T-helper 1 cell treated with Interleukin-12 subunit alpha and Interleukin-12 subunit beta and Interleukin-4 antibody, amounts not matched to agents 30 ng/mL and 1 ng/mL, for 36 hours (primary cell): Measurements from ENCODE around the gene GPR146. TPM values are rescaled to one million over a fixed set of nuclear protein-coding genes. Genes with fewer than 3 reads are reported as not detected.

Source experiments
- intact Hi-C: fragments of 100-400 bp; cut with micrococcal nuclease; formaldehyde crosslinking; loops from one replicate; pipeline ENCODE4 v1.15.1; 2024
- total RNA-seq: library from RNA; stranded (reverse); gene quantifications from 2 replicates; pipeline ENCODE4 v1.2.3, GENCODE V29; 2022

The GPR146 gene
- total RNA-seq, 1 donor from 2014 or later: 14.5 TPM

DNA sequence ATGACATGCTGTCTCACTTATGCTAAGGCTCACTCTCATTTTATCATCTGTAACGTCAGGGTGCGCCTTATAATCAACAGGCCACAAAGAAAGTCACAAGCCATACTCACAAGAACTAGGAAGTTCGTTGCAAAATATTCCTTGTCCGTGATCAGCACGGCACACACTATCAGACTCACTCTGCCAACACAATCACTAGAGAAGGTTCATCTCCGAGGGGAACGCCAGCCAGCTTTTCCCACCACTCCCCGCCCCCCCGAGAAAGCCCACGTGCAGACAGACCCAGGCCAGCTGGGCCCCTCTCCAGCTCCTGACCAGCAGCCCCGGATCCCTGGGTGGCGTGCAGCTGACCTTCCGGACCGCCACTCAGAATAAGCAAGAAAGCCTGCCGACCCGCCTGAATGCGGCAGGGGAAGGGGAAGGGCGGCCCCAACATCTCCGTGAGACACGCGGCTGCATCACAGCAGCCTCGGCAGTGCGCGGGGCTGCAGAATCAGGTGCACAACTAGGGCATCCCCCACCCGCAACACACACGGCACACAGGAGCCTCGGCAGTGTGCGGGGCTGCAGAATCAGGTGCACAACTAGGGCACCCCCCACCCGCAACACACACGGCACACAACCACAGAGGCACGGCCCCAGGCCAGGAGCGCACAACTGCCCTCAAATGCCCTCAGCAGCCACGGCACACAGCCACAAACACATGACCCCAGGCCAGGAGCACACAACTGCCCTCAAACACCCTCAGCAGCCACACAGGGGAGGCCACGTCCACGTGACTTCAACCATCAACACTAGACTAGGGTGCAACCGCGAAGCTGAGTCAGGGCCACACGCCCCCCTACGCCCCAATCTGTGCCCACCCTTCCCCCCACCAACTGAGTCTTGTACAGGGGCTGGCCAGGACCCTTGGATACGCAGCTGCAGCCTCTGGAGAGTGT is 2.5 kb upstream of the GPR146 start:
- intact Hi-C loops: loop anchor here (5.0 to 10.0 kb wide), 4 partner anchors 95 to 1270 kb away; partner anchors contain the start of gene SNX8

DNA sequence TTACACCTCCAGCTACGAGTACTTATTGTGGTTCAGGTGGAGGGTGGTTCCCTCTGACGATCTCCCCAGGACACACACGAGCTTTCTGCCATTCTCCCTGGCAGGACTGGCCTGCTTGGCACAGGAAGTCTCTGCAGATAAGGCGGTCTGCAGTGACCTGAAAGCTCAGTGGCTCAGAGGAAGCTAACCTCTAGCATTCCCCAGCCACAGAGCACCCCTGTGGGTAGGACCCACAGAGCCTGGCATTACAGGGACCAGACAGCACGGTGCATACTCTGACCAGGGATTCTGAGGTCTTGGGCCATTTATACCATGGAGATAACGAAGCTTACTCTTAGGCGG is 1.9 kb upstream of the GPR146 start:
- intact Hi-C loops: loop anchor here (5.0 to 10.0 kb wide), 4 partner anchors 95 to 1270 kb away; partner anchors contain the start of gene SNX8

DNA sequence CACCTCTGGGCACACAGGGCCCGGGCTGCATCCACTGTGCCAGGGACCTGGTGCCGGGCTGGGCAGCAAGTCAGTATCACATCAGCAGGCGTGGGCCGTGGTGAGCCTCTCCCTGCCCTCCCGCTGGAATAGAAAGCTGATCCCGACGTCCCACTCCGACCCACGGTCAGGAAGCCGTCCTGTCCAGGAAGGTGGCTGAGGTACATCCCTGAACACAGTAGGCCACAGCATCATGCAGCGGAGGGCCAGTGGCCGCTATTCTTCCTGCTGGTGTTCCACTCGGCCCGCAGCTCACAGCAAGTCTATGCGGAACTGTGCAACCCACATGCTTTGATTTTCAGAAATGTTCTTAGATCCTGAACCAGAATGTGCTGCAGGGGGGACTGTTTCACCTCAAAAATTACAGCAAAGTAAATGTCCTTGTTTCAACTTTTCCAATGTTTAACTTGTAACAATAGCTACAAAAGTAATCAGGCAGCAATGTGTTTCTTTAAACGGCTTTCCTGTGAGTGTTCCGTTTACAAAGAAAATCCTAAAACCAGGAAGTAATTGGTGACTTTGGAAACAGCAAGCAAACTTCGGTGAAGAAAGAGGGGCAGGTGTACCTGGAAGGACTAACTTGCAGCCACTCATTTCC is 676 bp upstream of the GPR146 start:
- intact Hi-C loops: loop anchor here (2.0 to 10.0 kb wide), 10 partner anchors 15 to 1269 kb away; partner anchors contain the start of genes GET4, MICALL2, SNX8 and ZFAND2A

- intact Hi-C loops: loop anchor here (1.0 to 10.0 kb wide), 10 partner anchors 10 to 441 kb away; partner anchors contain the start of genes COX19, GET4, MICALL2 and ZFAND2A
These were observed 1.0 kb downstream of the GPR146 start for GRCh38 chr7:1045069-1046063.

- intact Hi-C loops: loop anchor here (1.0 to 10.0 kb wide), 3 partner anchors 8 to 442 kb away; no protein-coding TSS in a partner anchor
These were observed 2.7 kb downstream of the GPR146 start for GRCh38 chr7:1046722-1047679.

GRCh38 chr7:1049006-1049741 is 4.8 kb downstream of the GPR146 start:
- intact Hi-C loops: loop anchor here (5.0 to 10.0 kb wide), 2 partner anchors 57 to 444 kb away; no protein-coding TSS in a partner anchor

DNA sequence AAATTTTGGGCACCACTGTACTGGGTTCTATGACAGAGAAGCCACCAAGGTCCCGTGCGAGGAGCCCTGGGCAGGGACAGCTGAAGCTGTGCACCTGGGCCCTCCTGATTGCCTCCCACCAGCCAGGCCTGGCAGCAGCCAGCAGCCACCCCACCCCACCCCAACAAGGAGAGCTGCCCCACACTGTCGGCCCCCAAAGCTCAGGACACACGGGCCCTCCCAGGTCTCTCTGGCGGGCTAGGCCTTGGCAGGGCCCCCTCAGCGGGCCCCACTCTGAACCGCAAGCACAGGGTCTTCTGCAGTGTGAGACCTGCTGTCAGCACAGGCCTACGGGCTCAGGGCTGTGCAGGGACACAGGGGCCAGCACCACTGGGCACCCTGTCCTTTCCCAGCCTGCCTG is 5.5 kb downstream of the GPR146 start:
- intact Hi-C loops: loop anchor here (5.0 to 10.0 kb wide), 2 partner anchors 58 to 445 kb away; no protein-coding TSS in a partner anchor

DNA sequence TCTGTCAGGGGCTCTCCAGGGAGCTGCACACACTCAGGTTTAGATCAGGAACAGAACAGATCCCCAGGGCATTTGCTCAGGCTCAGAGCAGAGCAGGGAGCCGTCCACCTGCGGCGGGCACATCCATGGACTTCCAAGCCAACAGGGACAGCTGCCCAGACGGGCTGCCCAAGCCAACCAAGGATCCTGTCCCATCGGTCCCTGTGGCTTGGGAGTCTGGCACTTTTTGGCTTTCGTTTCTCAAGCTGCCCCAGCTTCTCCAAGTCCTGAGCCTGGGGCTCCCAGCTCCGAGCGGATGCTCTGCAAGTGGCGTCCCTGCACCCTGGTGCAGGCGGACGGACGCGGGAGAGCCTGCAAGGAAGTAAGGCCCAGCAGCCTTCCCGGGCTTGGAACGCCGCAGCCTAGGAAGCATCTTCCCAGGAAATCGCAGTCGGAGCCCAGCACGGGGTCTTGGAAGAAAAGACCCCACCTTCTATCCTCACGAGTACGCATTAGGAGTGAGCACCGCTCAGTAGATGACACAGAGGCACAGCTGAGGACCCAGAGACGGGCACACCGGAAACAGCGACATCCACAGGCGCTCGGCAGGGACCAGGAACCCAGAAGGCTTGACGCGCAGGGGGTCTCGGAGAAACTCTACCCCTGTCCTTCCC is 6.0 kb downstream of the GPR146 start:
- intact Hi-C loops: no loop called here

DNA sequence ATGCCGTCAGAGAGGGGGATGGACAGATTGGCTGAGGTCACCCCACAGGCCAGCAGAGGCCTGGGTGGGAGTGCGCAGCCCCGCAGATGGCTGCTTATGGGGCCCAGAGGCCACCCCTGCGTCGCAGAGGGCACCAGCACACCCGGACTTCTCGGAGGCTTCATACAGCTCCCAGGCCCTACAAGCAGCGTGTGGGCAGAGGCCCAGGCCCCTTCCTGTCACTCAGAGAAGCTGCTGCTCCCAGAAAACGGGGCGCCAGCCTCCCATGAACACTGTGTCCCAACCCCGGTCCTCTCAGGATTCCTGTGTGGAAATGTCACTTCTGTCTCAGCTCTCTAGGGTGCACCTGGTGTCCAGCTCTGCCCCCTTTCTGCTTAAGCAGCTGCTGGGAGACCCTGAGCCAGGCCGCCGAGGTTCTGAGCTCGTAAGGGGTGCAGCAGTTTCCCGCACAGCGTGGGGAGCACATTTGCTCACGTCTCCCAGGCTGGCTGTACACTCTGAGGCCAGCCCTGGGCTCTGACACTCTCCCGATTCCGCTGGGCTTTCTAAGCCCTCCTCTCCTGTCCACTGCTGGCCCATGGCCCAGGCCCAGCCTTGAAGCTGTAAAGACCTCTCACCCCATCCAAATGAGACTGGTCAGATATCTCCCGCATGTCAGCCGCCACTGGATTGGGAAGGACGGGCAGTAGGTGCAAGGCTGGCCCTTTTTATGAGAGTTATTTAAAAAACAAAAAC is 6.8 kb downstream of the GPR146 start:
- intact Hi-C loops: no loop called here

DNA sequence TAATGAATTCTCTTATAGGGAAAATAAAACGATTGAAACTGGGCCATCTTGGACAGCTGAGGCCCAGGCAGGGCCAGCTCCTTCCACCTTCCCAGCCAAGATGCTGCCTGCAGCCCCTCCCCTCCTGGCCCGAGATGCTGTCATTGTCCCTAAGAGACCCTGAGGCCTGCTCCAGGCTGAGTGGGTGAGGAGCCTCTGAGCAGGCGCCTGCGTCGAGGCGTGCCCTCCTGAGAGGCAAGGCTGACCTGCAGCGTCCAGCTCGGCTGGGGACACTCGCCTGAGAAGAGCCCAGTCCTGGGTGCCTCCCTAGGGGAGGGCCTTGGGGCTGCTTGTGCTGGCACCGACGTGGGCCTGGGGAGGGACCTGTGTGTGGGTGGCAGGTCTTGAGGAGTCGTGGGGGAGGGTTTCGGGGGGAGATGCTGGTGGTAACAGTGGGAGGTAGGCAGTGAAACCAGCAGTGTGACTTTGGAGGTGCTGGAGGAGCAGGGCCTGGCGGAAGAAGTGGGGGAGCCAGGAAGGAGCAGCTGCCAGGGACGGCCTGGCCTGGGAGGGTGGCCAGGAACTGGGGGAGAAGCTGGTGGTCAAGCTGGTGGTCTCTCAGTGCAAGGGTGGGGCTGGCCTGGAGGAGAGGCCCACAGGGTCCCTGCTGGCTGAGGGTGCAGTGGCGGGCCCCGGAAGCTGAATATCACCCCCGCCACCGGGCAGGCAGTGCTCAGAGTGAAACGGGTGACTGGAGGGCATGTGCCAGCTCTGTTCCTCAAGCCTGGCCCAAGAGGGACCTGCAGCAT is 7.9 kb downstream of the GPR146 start:
- intact Hi-C loops: no loop called here

GRCh38 chr7:1053002-1053411 is 8.7 kb downstream of the GPR146 start:
- intact Hi-C loops: no loop called here

GRCh38 chr7:1053816-1054370 is 9.5 kb downstream of the GPR146 start:
- intact Hi-C loops: no loop called here

- intact Hi-C loops: no loop called here
These were observed 10.1 kb downstream of the GPR146 start for GRCh38 chr7:1054438-1054837.

DNA sequence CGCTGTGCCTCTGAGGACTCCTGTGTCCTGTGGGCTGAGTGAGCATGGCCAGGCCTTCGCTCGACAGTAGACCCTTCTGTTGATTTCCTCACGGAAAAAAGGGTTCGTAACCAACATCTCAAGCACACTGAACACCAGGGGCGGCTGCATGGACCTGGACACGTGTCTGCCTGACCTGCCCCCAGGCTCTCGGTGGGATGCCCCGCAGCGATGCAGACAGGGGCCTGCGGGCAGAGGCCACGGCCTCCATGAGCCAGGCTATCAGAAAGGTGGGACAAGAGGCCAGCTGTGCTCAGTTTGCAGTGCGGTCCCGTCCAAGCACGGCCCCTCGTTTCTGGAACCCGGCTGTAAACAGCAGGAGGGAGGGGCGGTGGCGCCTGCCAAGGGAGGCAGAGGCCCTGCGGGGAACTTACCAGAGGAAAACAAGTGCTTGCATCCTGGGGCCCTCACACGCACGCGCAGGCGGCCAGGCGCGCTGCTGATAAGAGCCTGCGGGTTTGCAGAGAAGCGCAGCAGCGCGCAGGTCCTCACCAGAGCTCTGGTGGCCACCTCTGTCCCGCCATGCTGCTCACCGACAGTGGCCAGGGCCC is 10.6 kb downstream of the GPR146 start:
- intact Hi-C loops: loop anchor here (1.0 kb wide), 2 partner anchors 9 to 10 kb away; no protein-coding TSS in a partner anchor

GRCh38 chr7:1055491-1055955 is 11.2 kb downstream of the GPR146 start:
- intact Hi-C loops: loop anchor here (1.0 kb wide), 2 partner anchors 9 to 10 kb away; no protein-coding TSS in a partner anchor
